GM13977 (cell line): ENCODE measurements around the gene OR8G5.

Source experiments
- DNase-seq: peaks from one replicate; pipeline ENCODE4 v3.0.0; 2012; ENCODE audit warnings: low spot score
- CTCF ChIP-seq: IDR thresholded peaks from 2 replicates; pipeline ENCODE4 v1.5.1; 2012; ENCODE audit warnings: mild to moderate bottlenecking, control low read depth; ENCODE audit not compliant: insufficient read depth; ENCODE audit errors: extremely low read depth, missing control alignments
- in situ Hi-C: fragments of 300-500 bp; cut with MboI; formaldehyde crosslinking; loops from one replicate; pipeline ENCODE4 v1.12.0; 2022; ENCODE audit warnings: low sequenced_read_pairs, low pct_unique_long_range_greater_than_20kb, mixed read lengths, inconsistent platforms; ENCODE audit not compliant: unreplicated experiment

Gene OR8G5

GRCh38 chr11:124256076-124256475 is at the start of gene OR8G5:
OR8G5 (plus strand) TSS chr11:124256376; CDS start chr11:124264932, 8,556 bp downstream.
- in situ Hi-C loops, result no loop called here
- TF ChIP-seq CTCF, result no peak
- DNase-seq, result no peak

GRCh38 chr11:124207102-124207792 is 48.9 kb upstream of the OR8G5 start:
- in situ Hi-C loops, result no loop called here

GRCh38 chr11:124209824-124210357 is 46.3 kb upstream of the OR8G5 start:
- TF ChIP-seq CTCF, result no peak
- DNase-seq, result no peak
- in situ Hi-C loops, result no loop called here

More at GRCh38 chr11:124207102-124207792, 48.9 kb upstream of the OR8G5 start:
- TF ChIP-seq CTCF, result no peak
- DNase-seq, result no peak

GRCh38 chr11:124210421-124210820 is 45.8 kb upstream of the OR8G5 start:
- in situ Hi-C loops, result no loop called here
- TF ChIP-seq CTCF, result no peak
- DNase-seq, result no peak

- TF ChIP-seq CTCF, result no peak
- in situ Hi-C loops, result no loop called here
- DNase-seq, result no peak
These were observed 44.9 kb upstream of the OR8G5 start for GRCh38 chr11:124211321-124211720.

- DNase-seq, result no peak
- no peak for TF ChIP-seq CTCF
- in situ Hi-C loops, result no loop called here
These were observed 42.1 kb upstream of the OR8G5 start for GRCh38 chr11:124214027-124214426.

- no peak for DNase-seq
- in situ Hi-C loops, result no loop called here
- no peak for TF ChIP-seq CTCF
These were observed 37.0 kb upstream of the OR8G5 start for GRCh38 chr11:124219126-124219525.
